HTERT RPE-1 (cell line): ENCODE data around the gene MAMLD1.

ENCODE experiments used
- in situ Hi-C: fragments of 300-500 bp; cut with MboI; formaldehyde crosslinking; loops from 4 replicates; pipeline ENCODE4 v1.14.3; 2020; ENCODE audit warnings: low sequenced_read_pairs

MAMLD1 gene

DNA sequence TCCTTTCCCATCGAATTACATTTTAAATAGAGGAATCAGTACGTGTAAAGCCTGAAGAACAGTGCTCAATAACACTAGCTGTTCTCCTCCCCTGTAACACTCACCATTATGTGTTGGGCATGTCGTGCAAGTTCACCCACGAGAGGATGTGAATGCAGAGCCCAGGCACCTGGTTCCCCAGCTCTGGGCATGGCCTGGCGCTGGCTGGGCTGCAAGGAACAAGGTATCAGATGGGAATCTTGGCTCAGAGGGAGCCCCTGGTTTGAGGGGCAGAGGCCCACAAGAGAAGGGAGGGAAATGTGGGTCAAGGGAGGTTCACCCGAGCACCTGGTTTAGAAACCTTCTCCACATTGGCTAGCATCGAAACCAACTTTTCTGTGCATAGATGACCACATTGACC, 163.6 kb downstream of the MAMLD1 start:
- in situ Hi-C loops, result no loop called here

DNA sequence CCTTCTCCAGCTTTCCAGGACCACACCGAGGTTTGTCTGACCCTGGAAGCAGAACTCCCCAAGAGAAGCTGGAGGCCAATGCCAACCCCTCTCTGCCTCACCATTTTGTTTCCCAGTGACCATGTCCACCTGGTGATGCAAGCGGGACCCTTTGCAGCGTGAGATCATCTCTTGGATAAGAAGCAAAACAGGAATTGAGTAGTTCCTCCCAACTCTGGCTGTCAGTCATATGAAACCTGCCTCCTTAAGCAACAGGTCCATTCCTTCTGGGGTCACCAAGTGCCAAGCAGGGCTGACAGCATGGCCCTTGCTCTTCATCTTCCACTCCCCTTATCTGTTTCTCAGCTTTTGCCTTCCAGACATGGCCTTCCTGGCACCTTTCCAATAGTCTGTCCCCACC, 164.0 kb downstream of the MAMLD1 start:
- in situ Hi-C loops, result no loop called here

DNA sequence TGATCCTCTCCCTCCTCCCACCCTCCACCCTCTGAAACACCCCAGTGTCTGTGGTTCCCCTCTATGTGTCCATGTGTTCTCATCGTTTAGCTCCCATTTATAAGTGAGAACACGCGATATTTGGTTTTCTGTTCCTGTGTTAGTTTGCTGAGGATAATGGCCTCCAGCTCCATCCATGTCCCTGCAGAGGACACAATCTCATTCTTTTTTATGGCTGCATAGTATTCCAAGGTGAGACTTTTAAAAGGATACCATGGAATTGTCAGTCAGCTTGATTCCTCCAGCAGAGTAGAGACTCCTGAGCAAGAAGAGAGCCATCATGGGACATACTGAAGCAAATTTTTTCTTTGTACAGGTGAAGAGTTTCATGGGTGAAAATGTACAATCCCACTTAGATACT, 166.5 kb downstream of the MAMLD1 start:
- in situ Hi-C loops, result no loop called here

DNA sequence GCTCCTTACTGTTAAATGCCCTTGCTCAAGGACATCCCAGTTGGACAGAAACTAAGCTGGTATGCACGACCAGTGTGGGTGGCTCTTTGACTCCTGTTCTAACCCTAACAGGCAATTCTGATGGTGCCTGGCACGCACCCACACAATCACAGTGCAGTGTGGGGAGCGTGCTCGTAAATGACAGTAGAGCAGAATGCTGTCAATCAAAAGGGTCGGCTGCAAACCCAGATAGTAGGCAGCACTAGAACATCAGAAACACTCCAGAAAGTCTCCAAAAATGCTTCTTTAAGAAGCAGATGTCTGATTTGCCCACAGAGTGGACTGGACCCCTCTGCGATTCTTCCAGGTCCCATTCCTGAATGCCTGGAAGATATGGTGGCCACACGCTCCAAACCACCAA, 167.7 kb downstream of the MAMLD1 start:
- in situ Hi-C loops, result no loop called here

DNA sequence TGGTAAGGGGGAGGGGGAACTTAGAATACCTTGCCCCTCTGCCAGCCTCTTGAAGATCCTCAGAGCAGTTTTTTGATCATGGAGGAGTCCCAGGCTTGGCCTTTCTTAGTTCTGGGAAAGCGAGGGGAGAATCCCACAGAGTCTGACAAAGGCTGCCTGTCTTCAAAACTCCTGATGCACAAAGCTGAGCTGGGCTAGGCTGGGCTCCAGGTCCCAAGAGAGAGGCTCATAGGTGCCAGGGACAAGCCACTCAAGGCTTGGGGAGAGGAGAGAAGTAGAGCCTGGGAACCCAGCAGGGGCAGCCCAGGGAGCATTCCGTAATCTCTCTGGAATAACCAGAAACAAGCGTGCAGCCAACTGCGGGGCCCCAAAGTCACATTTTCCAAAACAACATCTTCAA, 168.3 kb downstream of the MAMLD1 start:
- in situ Hi-C loops, result no loop called here

DNA sequence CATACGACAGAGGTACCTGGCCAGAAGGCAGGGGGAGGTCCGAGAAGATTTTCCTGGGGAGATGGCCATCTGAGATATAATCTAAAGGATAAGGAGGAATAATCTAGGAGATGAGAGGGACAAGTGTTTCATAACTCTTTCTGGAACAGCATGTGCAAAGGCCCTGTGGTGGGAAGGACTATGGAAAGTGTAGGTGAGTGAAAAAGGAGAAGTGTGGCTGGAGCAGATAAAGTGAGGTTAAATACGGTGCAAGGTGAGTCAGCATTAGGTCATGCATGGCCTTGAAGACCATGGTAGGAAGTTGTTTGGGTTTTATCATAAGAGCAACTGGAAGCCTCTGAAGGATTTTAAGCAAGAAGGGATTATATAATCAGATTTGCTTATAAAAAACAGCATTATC, 170.7 kb downstream of the MAMLD1 start:
- in situ Hi-C loops, result no loop called here

DNA sequence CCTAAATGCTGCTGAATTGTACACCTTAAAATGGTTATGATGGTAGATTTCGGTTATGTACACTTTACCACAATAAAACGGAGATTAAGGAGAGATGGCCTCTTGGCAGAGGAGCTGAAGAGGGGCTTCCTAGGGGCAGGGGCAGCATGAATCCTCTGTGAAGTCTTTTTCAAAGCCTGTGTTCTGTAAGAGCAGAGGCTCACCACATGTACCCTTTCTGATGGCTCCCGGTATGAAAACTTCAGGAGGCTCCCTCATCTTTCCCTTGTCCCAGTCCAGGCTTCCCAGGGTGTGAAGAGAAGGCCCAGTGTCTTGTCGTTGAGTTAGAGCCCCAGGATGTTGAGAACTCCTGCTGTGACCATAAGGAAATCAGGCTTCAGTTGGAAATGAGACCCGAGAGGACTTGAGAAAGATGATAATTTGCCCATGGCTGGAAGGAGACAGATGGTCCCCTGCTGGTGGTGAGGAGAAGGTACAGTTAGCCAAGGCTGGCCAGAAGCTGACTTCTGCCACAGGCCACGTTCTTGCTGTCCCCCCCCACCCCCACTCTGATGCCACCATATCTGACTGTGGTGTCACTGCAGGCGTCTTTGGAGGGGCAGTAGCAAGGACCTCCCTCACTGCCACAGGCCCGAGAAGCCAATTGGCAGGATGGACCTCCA, 173.5 kb downstream of the MAMLD1 start:
- in situ Hi-C loops, result no loop called here

DNA sequence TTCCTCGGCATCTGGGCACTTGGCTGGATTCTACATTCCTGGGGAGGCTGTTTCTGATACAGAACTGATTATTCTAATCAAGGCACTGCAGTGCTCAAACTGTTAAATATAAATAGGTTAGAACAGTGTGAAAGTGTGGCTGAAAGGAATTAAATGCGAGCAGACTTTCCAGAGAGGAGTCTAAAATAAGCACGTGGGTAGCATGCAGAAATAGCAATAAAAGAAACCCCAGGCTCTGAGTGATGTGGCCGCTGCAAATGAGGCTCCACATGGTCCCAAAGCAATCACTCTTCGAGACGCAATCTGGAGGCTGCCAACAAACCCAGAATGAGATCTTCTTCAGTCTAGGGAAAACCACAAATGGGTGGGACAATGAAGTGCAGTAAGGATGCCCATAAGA, 174.7 kb downstream of the MAMLD1 start:
- in situ Hi-C loops, result no loop called here

DNA sequence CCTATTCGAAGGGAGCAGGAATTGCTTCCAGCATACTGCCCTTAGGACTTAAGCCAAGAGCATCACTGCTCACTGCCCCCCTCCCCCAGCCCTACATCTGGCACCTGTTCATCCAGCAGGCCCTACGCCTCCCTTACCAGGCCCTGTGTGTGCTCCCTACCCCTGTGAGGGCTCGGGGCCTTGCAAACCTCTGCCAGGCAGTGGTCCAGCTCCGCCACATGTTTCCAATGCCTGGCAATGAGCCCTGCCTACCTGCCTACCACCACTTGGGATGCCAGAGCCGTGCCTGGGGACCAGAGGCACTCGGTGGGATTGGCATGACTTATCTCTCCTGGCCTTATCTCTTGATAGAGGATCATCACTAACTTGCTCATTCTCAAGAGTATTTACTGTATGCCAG, 177.8 kb downstream of the MAMLD1 start:
- in situ Hi-C loops, result no loop called here

DNA sequence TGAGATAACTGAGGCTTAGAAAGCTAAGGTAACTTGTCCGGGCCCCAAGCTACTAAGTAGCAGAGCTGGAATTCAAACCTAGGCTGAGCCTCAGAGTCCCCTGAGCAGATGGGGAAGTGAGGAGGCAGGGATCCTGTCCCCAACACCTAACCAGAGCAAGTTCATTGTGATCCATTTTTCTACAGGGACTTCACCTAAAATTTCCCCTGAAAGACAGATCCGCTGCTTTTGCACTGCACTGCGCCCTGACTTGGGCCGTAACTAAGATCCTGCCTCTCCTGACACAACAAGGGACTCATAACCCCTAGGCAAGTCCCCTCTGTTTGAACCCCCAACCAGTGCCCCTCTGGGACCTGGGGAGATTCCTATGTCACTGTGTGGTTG, 179.7 kb downstream of the MAMLD1 start:
- in situ Hi-C loops, result no loop called here

DNA sequence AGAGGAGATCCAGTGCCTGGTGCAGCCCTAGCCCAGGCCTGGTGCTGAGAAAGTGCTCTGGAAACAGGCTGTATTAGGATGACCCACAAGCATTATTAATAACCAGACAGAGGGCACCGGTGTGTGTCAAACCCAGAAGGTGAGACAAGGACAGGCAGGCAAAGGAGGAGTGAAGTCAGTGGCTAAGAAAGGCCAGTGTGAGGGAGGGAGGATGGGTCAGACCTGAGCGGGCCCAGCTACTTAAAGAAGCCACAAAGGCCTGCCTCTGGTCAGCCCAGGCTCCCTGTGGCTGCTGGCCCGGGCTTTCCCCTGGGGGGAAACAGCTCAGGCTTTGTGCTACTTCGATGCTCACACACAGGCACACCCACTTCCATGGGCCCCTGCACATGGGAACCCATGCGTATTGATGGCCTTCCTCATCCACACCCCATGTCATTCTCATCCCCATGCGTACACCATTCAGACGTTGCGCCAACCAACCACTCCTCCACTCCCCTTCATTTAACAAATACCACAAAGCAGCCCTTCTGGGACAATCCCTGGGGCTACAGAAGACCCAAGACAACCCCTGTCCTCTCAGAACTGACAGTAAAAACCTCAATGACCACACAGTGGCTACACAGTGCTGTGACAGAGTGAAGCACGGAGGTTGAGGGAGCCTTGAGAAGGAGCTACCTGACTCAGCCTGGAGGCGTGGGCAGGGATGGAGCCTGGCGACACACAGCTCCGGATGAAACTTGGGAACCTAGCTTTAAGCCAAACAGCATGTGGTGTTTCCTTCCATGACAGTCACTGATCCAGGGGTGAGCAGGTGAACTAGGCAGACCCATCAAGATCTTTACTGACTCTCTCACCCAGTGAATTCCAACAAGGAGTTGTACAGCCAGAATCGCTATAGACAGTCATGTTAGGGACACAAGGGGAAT, 180.4 kb downstream of the MAMLD1 start:
- in situ Hi-C loops, result no loop called here

DNA sequence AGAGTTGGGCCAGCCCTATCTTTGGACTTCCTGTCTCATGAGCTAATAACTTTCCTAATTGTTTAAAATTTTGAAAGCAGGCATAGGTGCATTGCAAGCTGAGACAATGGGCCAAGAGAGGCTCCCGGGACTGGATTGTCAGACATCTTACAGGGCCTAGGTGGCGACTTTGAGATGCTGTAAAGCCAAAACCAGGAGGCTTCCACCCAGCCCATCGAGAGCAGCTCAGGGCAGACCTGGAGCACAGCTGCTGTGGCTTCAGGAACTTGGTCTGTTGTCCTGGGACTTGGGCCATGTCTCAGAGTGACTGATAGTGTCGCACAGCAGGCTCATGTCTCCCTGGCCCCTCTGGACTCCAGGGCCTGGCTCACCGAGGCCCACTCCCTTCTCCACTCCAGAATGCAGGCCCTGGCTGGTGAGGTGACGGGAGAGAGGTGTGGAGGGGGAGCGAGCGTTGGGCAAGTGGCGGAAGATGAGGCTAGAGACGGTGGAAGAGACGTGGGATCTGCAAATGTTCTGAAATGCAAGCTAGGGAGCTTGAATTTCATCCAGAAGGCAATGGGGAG, 181.2 kb downstream of the MAMLD1 start:
- in situ Hi-C loops, result no loop called here

DNA sequence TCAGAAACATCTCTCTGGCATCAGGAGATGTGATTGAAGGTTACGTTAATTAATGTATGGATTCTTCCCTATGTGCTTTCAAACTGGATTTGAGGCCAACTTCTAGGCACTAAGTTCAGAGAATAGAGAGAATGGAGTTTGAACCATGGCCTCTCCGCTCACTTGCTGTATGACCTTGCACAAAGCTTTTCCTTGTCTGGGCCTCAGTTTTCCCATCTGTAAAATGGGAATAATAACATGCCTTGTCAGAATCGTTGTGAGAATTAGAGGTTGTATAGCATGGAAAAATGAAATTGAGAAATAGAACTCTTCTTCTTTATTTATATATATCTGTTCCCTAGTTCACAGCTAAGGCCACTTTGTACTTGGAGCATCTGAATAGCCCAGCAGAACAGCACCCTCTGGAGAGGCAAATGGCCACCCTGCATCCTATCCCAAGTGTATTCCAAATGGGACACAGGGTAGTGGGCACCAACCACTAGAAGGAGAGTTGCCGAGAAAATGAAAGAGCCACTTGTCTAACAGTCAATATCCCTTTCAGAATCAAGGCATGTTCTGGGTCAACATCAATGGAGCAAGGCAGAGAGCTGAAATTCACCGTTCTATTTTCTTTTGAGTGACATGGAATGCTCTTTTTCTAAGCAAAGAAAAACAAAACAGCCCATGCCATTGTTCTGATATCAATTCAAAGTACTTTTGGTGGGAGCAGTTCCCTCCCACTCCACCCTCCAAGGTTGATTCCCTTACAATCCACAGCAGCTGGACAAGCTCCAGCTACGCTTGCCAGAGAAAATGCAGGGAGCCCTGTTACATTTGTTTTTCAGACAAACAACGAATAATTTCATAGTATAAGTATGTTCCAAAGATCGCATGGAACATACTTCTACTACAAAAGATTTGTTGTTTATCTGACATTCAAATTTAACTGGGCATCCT, 182.0 kb downstream of the MAMLD1 start:
- in situ Hi-C loops, result no loop called here

DNA sequence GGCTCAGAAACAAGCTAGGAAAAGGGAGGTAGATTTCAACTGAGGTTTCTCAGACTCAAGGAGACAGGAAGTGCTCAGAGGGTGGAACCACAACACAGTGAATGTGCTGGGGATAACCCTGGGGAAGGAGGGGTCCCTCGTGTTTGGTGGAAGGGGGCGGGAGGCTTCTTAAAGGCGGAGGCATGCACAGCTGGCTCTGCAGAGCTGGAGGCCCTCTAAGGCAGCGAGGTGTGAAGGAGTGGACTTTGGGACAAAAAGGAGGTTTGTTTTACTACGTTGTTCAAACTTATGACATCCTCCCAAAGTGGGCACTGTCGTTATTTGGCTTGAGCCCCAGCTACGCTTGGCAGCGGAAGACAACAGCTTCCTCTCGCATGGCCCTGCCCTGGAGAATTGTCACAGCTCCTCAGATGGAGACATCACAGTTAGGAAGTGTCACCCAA, 183.6 kb downstream of the MAMLD1 start:
- in situ Hi-C loops, result no loop called here

DNA sequence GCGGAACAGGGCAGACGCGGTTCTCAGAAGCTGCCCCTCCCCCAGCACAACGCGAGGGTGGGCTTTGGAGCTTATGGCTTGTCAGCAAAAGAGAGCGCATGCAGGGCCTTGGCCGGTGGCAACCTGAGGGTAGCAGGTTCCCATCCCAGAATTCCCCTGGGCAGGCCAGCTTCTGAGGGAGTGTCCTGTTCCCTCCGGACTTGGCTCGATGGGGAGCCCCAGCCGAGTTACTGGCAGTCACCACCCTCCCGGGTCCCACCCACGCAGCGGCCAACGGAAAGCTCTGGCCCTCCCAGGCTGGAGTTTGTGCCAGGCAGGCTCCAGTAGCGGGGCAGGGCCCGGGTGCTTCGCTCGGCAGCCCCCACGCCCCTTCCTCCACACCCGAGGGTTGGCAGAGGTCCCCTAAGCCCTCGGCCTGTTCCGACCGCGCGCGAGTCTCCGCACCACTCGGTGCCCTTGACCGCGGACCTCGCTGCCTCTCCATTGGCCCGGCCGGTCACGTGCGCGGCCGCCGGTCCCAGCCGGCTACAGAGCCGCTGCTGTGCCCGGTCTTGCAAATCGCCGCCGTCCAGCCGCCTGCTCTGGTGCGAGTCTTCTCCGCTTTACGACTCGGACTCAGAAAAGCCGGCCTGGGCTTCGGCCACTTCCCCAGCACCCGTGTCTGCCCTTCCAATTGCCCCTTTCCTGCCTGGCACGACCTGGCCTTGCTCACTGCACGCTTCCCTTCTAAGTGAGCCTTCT, 184.4 kb downstream of the MAMLD1 start:
- in situ Hi-C loops, result no loop called here

DNA sequence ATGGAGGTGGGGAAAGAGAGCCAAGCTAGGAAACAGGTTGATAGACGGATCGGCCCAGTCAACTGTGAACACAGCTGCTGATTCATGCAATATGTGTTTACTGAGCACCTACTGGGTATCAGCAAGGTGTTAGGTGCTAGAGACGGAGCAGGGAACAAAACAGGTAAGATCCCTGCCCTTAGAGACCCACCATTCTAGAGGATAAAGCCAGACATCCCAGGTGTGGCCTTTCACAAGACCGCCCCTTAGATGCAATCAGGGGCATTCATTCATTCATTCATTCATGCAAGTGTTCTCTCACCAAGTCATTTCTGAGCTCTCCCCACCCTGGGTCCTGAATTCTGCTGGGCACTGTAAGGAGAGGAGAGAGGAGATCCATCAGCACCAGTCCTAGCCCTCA, 185.1 kb downstream of the MAMLD1 start:
- in situ Hi-C loops, result no loop called here

DNA sequence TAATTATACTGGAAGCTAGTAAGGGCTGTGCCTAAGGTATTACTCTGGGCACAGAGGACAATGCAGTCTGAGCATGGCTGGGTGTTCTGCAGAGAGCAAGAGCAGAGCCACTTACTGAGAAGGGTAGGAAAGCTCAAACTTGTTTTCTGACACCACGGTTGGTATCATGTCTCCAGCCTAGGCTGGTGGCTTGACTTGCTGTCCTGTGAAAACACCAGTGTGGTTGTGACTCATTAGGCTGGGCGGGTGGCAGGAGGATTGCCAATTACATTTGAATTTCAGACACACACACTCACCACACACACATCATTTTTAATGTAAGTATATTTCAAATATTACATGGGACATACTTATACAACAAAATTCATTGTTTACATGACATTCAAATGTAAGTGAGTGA, 185.6 kb downstream of the MAMLD1 start:
- in situ Hi-C loops, result no loop called here

DNA sequence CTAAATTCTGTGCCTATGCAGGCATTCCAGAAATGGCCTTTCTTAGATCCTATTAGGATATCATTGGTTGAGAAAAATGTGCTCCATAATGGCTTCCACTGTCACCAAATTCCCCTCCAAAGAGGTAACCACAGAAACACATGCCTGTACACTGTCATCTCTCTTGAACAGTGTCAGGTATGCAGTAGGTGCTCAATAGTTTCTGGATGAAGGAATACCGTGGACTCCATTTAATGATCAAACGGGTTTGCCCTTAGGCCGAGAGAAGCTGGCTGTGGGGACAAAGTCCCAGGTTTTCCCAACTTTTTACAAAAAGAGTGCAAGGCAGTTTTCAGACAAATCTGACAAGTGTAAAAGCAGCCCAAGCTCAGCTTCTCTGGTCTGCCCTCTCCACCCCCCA, 188.8 kb downstream of the MAMLD1 start:
- in situ Hi-C loops, result no loop called here

DNA sequence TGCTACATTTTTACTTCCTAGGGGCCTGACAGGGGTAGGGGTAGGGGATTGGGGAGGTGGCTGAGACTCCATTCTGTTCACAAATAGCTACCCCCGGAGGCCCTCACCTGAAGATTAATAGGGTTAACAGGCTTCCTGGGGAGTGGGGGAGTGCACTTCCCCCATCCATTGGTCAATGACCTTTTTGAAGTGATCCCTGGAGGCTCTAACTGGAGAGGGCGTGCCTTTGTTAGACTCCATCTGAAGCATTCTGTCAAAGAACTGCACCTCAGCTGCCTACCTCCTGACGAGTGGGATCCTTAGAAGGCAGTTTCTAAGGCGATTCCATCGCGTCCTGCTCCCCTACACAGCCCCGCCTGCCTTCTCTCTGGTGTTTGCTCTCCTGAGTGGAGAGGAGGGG, 195.3 kb downstream of the MAMLD1 start:
- in situ Hi-C loops, result no loop called here
